Coronary artery (tissue), 2 donors: ENCODE results near the gene ALOX5.
A peak's percentile ranks its signal among the peaks of the same experiment; 100 is the strongest.

Source experiments
- DNase-seq: peaks from one replicate; pipeline ENCODE4 v3.0.0-alpha.2; 2017; ENCODE audit warnings: low spot score
- H3K27ac ChIP-seq, 2 donors: fragments of 200-600 bp; sonication (generic); one replicate each; pipeline ENCODE4 v1.5.1; 2016 to 2019
- H3K4me3 ChIP-seq: fragments of 200-600 bp; sonication (generic); 2 replicates; pipeline ENCODE4 v1.5.1; 2016; ENCODE audit warnings: mild to moderate bottlenecking, moderate library complexity
- CTCF ChIP-seq: fragments of 200-600 bp; sonication (generic); IDR thresholded peaks from one replicate; pipeline ENCODE4 v1.5.1; 2019; ENCODE audit warnings: antibody characterized with exemption

ALOX5 gene

GRCh38 chr10:45456822-45457221 is 82.8 kb downstream of the ALOX5 start:
- no peak overlapping the region for H3K4me3 ChIP-seq
- no peak for DNase-seq
- TF ChIP-seq CTCF, result no peak
- H3K27ac ChIP-seq, result no peak overlapping the region

- DNase-seq, result no peak
- H3K4me3 ChIP-seq, result no peak overlapping the region
- no peak overlapping the region for H3K27ac ChIP-seq
- TF ChIP-seq CTCF, result no peak
Measured at GRCh38 chr10:45457487-45457886, 83.5 kb downstream of the ALOX5 start.

GRCh38 chr10:45460235-45460878 is 86.3 kb downstream of the ALOX5 start:
- no peak for TF ChIP-seq CTCF
- DNase-seq, result no peak

GRCh38 chr10:45461034-45461433 is 87.0 kb downstream of the ALOX5 start:
- DNase-seq, result no peak
- Histone ChIP-seq H3K4me3 (no peak overlapping the region), H3K27ac (no peak overlapping the region)
- TF ChIP-seq CTCF, result no peak

More at GRCh38 chr10:45460235-45460878, 86.3 kb downstream of the ALOX5 start:
- H3K4me3 ChIP-seq, result no peak overlapping the region
- no peak overlapping the region for H3K27ac ChIP-seq

GRCh38 chr10:45463244-45464116 is 89.5 kb downstream of the ALOX5 start:
- Histone ChIP-seq H3K4me3 (no peak overlapping the region), H3K27ac (no peak overlapping the region)
- DNase-seq, result no peak
- TF ChIP-seq CTCF, result no peak

- Histone ChIP-seq H3K27ac (no peak overlapping the region), H3K4me3 (no peak overlapping the region)
- DNase-seq, result no peak
- TF ChIP-seq CTCF, result peak; percentile 78
Measured at GRCh38 chr10:45464958-45465567, 91.0 kb downstream of the ALOX5 start.
